HEK293 (cell line): ENCODE results near the gene YARS1.
A peak's percentile ranks its signal among the peaks of the same experiment; 100 is the strongest.

ENCODE experiments used
- BCL11B ChIP-seq: fragments of 450-650 bp; formaldehyde crosslinking; IDR thresholded peaks from 2 replicates; pipeline ENCODE4 v1.5.1; 2016; ENCODE audit warnings: low read depth, missing biosample characterization, missing genetic modification characterization
- EGR2 ChIP-seq: fragments of 450-650 bp; formaldehyde crosslinking; IDR thresholded peaks from 2 replicates; pipeline ENCODE4 v1.5.1; 2016; ENCODE audit warnings: low read depth, missing biosample characterization, missing genetic modification characterization
- GLIS1 ChIP-seq: fragments of 450-650 bp; formaldehyde crosslinking; IDR thresholded peaks from 2 replicates; pipeline ENCODE4 v1.5.1; 2016; ENCODE audit warnings: missing biosample characterization, missing genetic modification characterization
- GLIS2 ChIP-seq: fragments of 450-650 bp; formaldehyde crosslinking; IDR thresholded peaks from 2 replicates; pipeline ENCODE4 v1.5.1; 2016; ENCODE audit warnings: missing biosample characterization, missing genetic modification characterization
- KLF16 ChIP-seq: fragments of 450-650 bp; formaldehyde crosslinking; IDR thresholded peaks from 2 replicates; pipeline ENCODE4 v1.5.1; 2017; ENCODE audit warnings: missing biosample characterization, missing genetic modification characterization
- KLF7 ChIP-seq: fragments of 450-650 bp; formaldehyde crosslinking; IDR thresholded peaks from 2 replicates; pipeline ENCODE4 v1.5.1; 2016; ENCODE audit warnings: missing biosample characterization, missing genetic modification characterization, borderline replicate concordance
- KLF8 ChIP-seq: fragments of 450-650 bp; formaldehyde crosslinking; IDR thresholded peaks from 2 replicates; pipeline ENCODE4 v1.5.1; 2016; ENCODE audit warnings: missing biosample characterization, missing genetic modification characterization
- KLF9 ChIP-seq: fragments of 450-650 bp; formaldehyde crosslinking; IDR thresholded peaks from 2 replicates; pipeline ENCODE4 v1.5.1; 2016; ENCODE audit warnings: missing biosample characterization, missing genetic modification characterization, low read depth
- OVOL3 ChIP-seq: fragments of 450-650 bp; formaldehyde crosslinking; IDR thresholded peaks from 2 replicates; pipeline ENCODE4 v1.5.1; 2016; ENCODE audit warnings: missing biosample characterization, missing genetic modification characterization
- PATZ1 ChIP-seq: fragments of 450-650 bp; formaldehyde crosslinking; IDR thresholded peaks from 2 replicates; pipeline ENCODE4 v1.5.1; 2016; ENCODE audit warnings: missing biosample characterization, missing genetic modification characterization
- PRDM1 ChIP-seq: fragments of 450-650 bp; formaldehyde crosslinking; IDR thresholded peaks from 2 replicates; pipeline ENCODE4; 2016; ENCODE audit warnings: missing biosample characterization, missing genetic modification characterization
- SP3 ChIP-seq: fragments of 450-650 bp; formaldehyde crosslinking; IDR thresholded peaks from 2 replicates; pipeline ENCODE4 v1.5.1; 2016; ENCODE audit warnings: missing biosample characterization, missing genetic modification characterization
- TRIM28 ChIP-seq: IDR thresholded peaks from 2 replicates; pipeline ENCODE4 v1.6.1; 2011; ENCODE audit warnings: low read length, control low read depth, borderline replicate concordance
- ZBTB20 ChIP-seq: fragments of 450-650 bp; formaldehyde crosslinking; IDR thresholded peaks from 2 replicates; pipeline ENCODE4 v1.5.1; 2016; ENCODE audit warnings: missing biosample characterization, missing genetic modification characterization
- ZBTB48 ChIP-seq: fragments of 450-650 bp; formaldehyde crosslinking; IDR thresholded peaks from 2 replicates; pipeline ENCODE4 v1.5.1; 2016; ENCODE audit warnings: missing biosample characterization, missing genetic modification characterization
- ZBTB8A ChIP-seq: fragments of 450-650 bp; formaldehyde crosslinking; IDR thresholded peaks from 2 replicates; pipeline ENCODE4 v1.5.1; 2016; ENCODE audit warnings: missing biosample characterization, missing genetic modification characterization
- ZEB2 ChIP-seq: fragments of 450-650 bp; formaldehyde crosslinking; IDR thresholded peaks from 2 replicates; pipeline ENCODE4 v1.5.1; 2016; ENCODE audit warnings: missing biosample characterization, missing genetic modification characterization
- ZFP69B ChIP-seq: fragments of 450-650 bp; formaldehyde crosslinking; IDR thresholded peaks from 2 replicates; pipeline ENCODE4 v1.5.1; 2016; ENCODE audit warnings: missing biosample characterization, missing genetic modification characterization
- ZNF133 ChIP-seq: fragments of 450-650 bp; formaldehyde crosslinking; IDR thresholded peaks from 2 replicates; pipeline ENCODE4 v1.5.1; 2016; ENCODE audit warnings: missing biosample characterization, missing genetic modification characterization
- ZNF155 ChIP-seq: fragments of 450-650 bp; formaldehyde crosslinking; IDR thresholded peaks from 2 replicates; pipeline ENCODE4 v1.5.1; 2016; ENCODE audit warnings: missing biosample characterization, missing genetic modification characterization
- ZNF221 ChIP-seq: fragments of 450-650 bp; formaldehyde crosslinking; IDR thresholded peaks from 2 replicates; pipeline ENCODE4 v1.5.1; 2017; ENCODE audit warnings: missing biosample characterization, missing genetic modification characterization, borderline replicate concordance
- ZNF302 ChIP-seq: fragments of 450-650 bp; formaldehyde crosslinking; IDR thresholded peaks from 2 replicates; pipeline ENCODE4 v1.5.1; 2016; ENCODE audit warnings: missing biosample characterization, missing genetic modification characterization, low read depth
- ZNF341 ChIP-seq: fragments of 450-650 bp; formaldehyde crosslinking; IDR thresholded peaks from 2 replicates; pipeline ENCODE4; 2016; ENCODE audit warnings: low read depth, missing biosample characterization, missing genetic modification characterization
- ZNF366 ChIP-seq: fragments of 450-650 bp; formaldehyde crosslinking; conservative IDR thresholded peaks from 2 replicates; pipeline ENCODE4 v1.5.1; 2016; ENCODE audit warnings: missing biosample characterization, missing genetic modification characterization
- ZNF391 ChIP-seq: fragments of 450-650 bp; formaldehyde crosslinking; IDR thresholded peaks from 2 replicates; pipeline ENCODE4 v1.5.1; 2016; ENCODE audit warnings: low read depth, missing biosample characterization, missing genetic modification characterization, borderline replicate concordance
- ZNF394 ChIP-seq: fragments of 450-650 bp; formaldehyde crosslinking; IDR thresholded peaks from 2 replicates; pipeline ENCODE4 v1.5.1; 2016; ENCODE audit warnings: missing biosample characterization, missing genetic modification characterization, mild to moderate bottlenecking, moderate library complexity, borderline replicate concordance
- ZNF398 ChIP-seq: fragments of 450-650 bp; formaldehyde crosslinking; IDR thresholded peaks from 2 replicates; pipeline ENCODE4 v1.5.1; 2017; ENCODE audit warnings: missing biosample characterization, missing genetic modification characterization
- ZNF404 ChIP-seq: fragments of 450-650 bp; formaldehyde crosslinking; IDR thresholded peaks from 2 replicates; pipeline ENCODE4 v1.5.1; 2017; ENCODE audit warnings: missing biosample characterization, missing genetic modification characterization
- ZNF423 ChIP-seq: fragments of 450-650 bp; formaldehyde crosslinking; IDR thresholded peaks from 2 replicates; pipeline ENCODE4 v1.5.1; 2016; ENCODE audit warnings: missing biosample characterization, missing genetic modification characterization
- ZNF529 ChIP-seq: fragments of 450-650 bp; formaldehyde crosslinking; IDR thresholded peaks from 2 replicates; pipeline ENCODE4 v1.5.1; 2017; ENCODE audit warnings: missing genetic modification characterization, missing biosample characterization; ENCODE audit not compliant: insufficient replicate concordance
- ZNF544 ChIP-seq: fragments of 450-650 bp; formaldehyde crosslinking; IDR thresholded peaks from 2 replicates; pipeline ENCODE4 v1.5.0; 2017; ENCODE audit warnings: missing biosample characterization, missing genetic modification characterization
- ZNF585B ChIP-seq: fragments of 450-650 bp; formaldehyde crosslinking; IDR thresholded peaks from 2 replicates; pipeline ENCODE4 v1.5.1; 2016; ENCODE audit warnings: missing biosample characterization, missing genetic modification characterization
- ZNF624 ChIP-seq: fragments of 450-650 bp; formaldehyde crosslinking; IDR thresholded peaks from 2 replicates; pipeline ENCODE4 v1.5.1; 2017; ENCODE audit warnings: missing biosample characterization, missing genetic modification characterization
- ZNF692 ChIP-seq: fragments of 450-650 bp; formaldehyde crosslinking; IDR thresholded peaks from 2 replicates; pipeline ENCODE4 v1.5.1; 2016; ENCODE audit warnings: missing biosample characterization, missing genetic modification characterization
- ZNF791 ChIP-seq: fragments of 450-650 bp; formaldehyde crosslinking; IDR thresholded peaks from 2 replicates; pipeline ENCODE4 v1.5.1; 2016; ENCODE audit warnings: missing biosample characterization, missing genetic modification characterization
- TF ChIP-seq, protein P1 (sequence below): fragments of 450-650 bp; formaldehyde crosslinking; IDR thresholded peaks from 2 replicates; pipeline ENCODE4 v1.5.1; 2017; ENCODE audit warnings: missing biosample characterization, missing genetic modification characterization

Gene YARS1

GRCh38 chr1:32741413-32742198 is 75.6 kb downstream of the YARS1 start (continued):
- no peak for TF ChIP-seq ZNF529 (tag by site-specific recombination)
- 0 out of 2 replicates have a peak, but pooled peaks have one; percentile 15 for TF ChIP-seq ZFP69B (tag by site-specific recombination)
- no peak for TF ChIP-seq TRIM28
- TF ChIP-seq ZNF585B (tag by site-specific recombination), result no peak
- peak; percentile 91 for TF ChIP-seq GLIS2 (tag by site-specific recombination)
- no peak for TF ChIP-seq ZNF221 (tag by site-specific recombination)
- peak; percentile 36; the same call in 1 of the 2 replicates for TF ChIP-seq ZNF692
- TF ChIP-seq, protein P1, sequence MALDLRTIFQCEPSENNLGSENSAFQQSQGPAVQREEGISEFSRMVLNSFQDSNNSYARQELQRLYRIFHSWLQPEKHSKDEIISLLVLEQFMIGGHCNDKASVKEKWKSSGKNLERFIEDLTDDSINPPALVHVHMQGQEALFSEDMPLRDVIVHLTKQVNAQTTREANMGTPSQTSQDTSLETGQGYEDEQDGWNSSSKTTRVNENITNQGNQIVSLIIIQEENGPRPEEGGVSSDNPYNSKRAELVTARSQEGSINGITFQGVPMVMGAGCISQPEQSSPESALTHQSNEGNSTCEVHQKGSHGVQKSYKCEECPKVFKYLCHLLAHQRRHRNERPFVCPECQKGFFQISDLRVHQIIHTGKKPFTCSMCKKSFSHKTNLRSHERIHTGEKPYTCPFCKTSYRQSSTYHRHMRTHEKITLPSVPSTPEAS (tag by site-specific recombination), result no peak
- TF ChIP-seq ZNF544 (tag by site-specific recombination), result no peak
- TF ChIP-seq ZNF133 (tag by site-specific recombination), result no peak
- TF ChIP-seq KLF9 (tag by site-specific recombination), result peak; percentile 55; the same call in 1 of the 2 replicates
- peak; percentile 59; the same call in 1 of the 2 replicates for TF ChIP-seq KLF8 (tag by site-specific recombination)
- TF ChIP-seq EGR2 (tag by site-specific recombination), result no peak
- peak; percentile 91 for TF ChIP-seq ZNF341 (tag by site-specific recombination)
- TF ChIP-seq SP3, result peak; percentile 84
- no peak for TF ChIP-seq PRDM1 (tag by site-specific recombination)
- no peak for TF ChIP-seq OVOL3
- TF ChIP-seq ZBTB8A (tag by site-specific recombination), result peak; percentile 80
- TF ChIP-seq ZNF302 (tag by site-specific recombination), result no peak
- no peak for TF ChIP-seq ZNF624 (tag by site-specific recombination)
- TF ChIP-seq ZBTB20, result no peak
- TF ChIP-seq ZNF366, result no peak; the same call in 1 of the 2 replicates
- no peak for TF ChIP-seq ZNF404 (tag by site-specific recombination)
- TF ChIP-seq KLF7 (tag by site-specific recombination), result peak; percentile 53; the same call in 1 of the 2 replicates
- TF ChIP-seq GLIS1 (tag by site-specific recombination), result peak; percentile 97
- no peak for TF ChIP-seq ZNF791 (tag by site-specific recombination)
- TF ChIP-seq ZNF155 (tag by site-specific recombination), result no peak
- TF ChIP-seq ZNF423, result peak; percentile 96
- TF ChIP-seq ZNF394 (tag by site-specific recombination), result no peak
- TF ChIP-seq BCL11B (tag by site-specific recombination), result peak; percentile 70; the same call in 1 of the 2 replicates
- peak; percentile 67; the same call in 1 of the 2 replicates for TF ChIP-seq PATZ1 (tag by site-specific recombination)
- 0 out of 2 replicates have a peak, but pooled peaks have one; percentile 42 for TF ChIP-seq KLF16 (tag by site-specific recombination)
- TF ChIP-seq ZEB2 (tag by site-specific recombination), result peak; percentile 51; the same call in 1 of the 2 replicates
- TF ChIP-seq ZNF391, result no peak
- no peak for TF ChIP-seq ZBTB48 (tag by site-specific recombination)
- peak; percentile 85 for TF ChIP-seq ZNF398 (tag by site-specific recombination)
